OCI-LY7 (cell line): ENCODE measurements around the gene SCRN3. TPM values are rescaled to one million over a fixed set of nuclear protein-coding genes. Genes with fewer than 3 reads are reported as not detected.

ENCODE experiments used
- BruUV-seq: library from RNA; stranded (reverse); fragments of 400-500 nt; replicated peaks from 2 replicates; lab custom pipeline; 2021; lab: Mats Ljungman, UMichigan
- CTCF ChIA-PET: fragments of 300-600 bp; sonication (Branson Sonifier 250); formaldehyde crosslinking; loops from one replicate; lab custom pipeline; 2022; ENCODE audit warnings: antibody characterized with exemption; ENCODE audit not compliant: unreplicated experiment; lab: Charles Lee
- POLR2A ChIA-PET: fragments of 300-600 bp; sonication (Branson Sonifier 250); formaldehyde crosslinking; loops from one replicate; lab custom pipeline; 2022; ENCODE audit warnings: antibody characterized with exemption; lab: Charles Lee
- DNase-seq: peaks from one replicate; pipeline ENCODE4 v3.0.0-alpha.2; 2015; ENCODE audit warnings: low spot score
- H2AFZ ChIP-seq: fragments of 200-600 bp; sonication (generic), shearing (Covaris generic); 2 replicates; pipeline ENCODE4 v1.6.1; 2014; ENCODE audit warnings: mild to moderate bottlenecking, antibody characterized with exemption, low read length, moderate library complexity
- H3K27ac ChIP-seq: fragments of 200-600 bp; sonication (generic); 2 replicates; pipeline ENCODE4 v1.5.1; 2014; ENCODE audit warnings: mixed run types, low read depth, mild to moderate bottlenecking, moderate library complexity, low read length, inconsistent platforms; ENCODE audit not compliant: poor library complexity, severe bottlenecking
- H3K36me3 ChIP-seq: fragments of 200-600 bp; sonication (generic); 2 replicates; pipeline ENCODE4 v1.6.1; 2014; ENCODE audit warnings: mild to moderate bottlenecking, antibody characterized with exemption, low read length, moderate library complexity, mixed read lengths; ENCODE audit not compliant: insufficient read depth
- H3K4me1 ChIP-seq: fragments of 200-600 bp; sonication (generic); 2 replicates; pipeline ENCODE4 v1.5.1; 2014; ENCODE audit warnings: mild to moderate bottlenecking, low read length; ENCODE audit not compliant: insufficient read depth, poor library complexity, severe bottlenecking
- H3K4me2 ChIP-seq: fragments of 200-600 bp; sonication (generic); 2 replicates; pipeline ENCODE4 v1.6.1; 2014; ENCODE audit warnings: mild to moderate bottlenecking, low read length
- H3K4me3 ChIP-seq: fragments of 200-600 bp; sonication (generic); 2 replicates; pipeline ENCODE4 v1.5.1; 2014; ENCODE audit warnings: mild to moderate bottlenecking, low read depth, low read length; ENCODE audit not compliant: poor library complexity, severe bottlenecking
- H3K79me2 ChIP-seq: fragments of 200-600 bp; sonication (generic); 2 replicates; pipeline ENCODE4 v1.6.1; 2016; ENCODE audit warnings: low read depth, mild to moderate bottlenecking, low read length, moderate library complexity, mixed read lengths; ENCODE audit not compliant: insufficient read depth
- H3K9me2 ChIP-seq: fragments of 200-600 bp; sonication (generic); 2 replicates; pipeline ENCODE4 v1.6.1; 2016; ENCODE audit warnings: mild to moderate bottlenecking, low read length, mixed read lengths; ENCODE audit not compliant: insufficient read depth
- H3K9me3 ChIP-seq: fragments of 200-600 bp; sonication (generic); 2 replicates; pipeline ENCODE4 v1.6.1; 2014; ENCODE audit warnings: mild to moderate bottlenecking, mixed run types, low read length, mixed read lengths
- H4K20me1 ChIP-seq: fragments of 200-600 bp; sonication (generic); 2 replicates; pipeline ENCODE4 v1.6.1; 2014; ENCODE audit warnings: mild to moderate bottlenecking, antibody characterized with exemption, low read length, moderate library complexity, mixed read lengths; ENCODE audit not compliant: insufficient read depth
- EZH2phosphoT487 ChIP-seq: fragments of 200-600 bp; sonication (generic); IDR thresholded peaks from 2 replicates; pipeline ENCODE4 v1.6.1; 2018; ENCODE audit warnings: low read depth, borderline replicate concordance, mild to moderate bottlenecking, mixed run types, antibody characterized with exemption, low read length, moderate library complexity, mixed read lengths
- intact Hi-C: fragments of 100-400 bp; cut with micrococcal nuclease; formaldehyde crosslinking; loops from one replicate; pipeline ENCODE4 v1.10.0; 2022; ENCODE audit not compliant: unreplicated experiment
- total RNA-seq, 2 experiments: library from RNA; depleted of rRNA in 1 of 2; stranded (reverse); fragments of >200 nt in 1 of 2; shearing (Covaris generic) in 1 of 2; gene quantifications; 2 replicates each; pipeline ENCODE4 v1.2.3, GENCODE V29; 2014 to 2022
- TF ChIP-seq, protein P1 (sequence below): fragments of 200-600 bp; sonication (generic); conservative IDR thresholded peaks from 2 replicates; pipeline ENCODE4 v1.5.1; 2014; ENCODE audit warnings: mild to moderate bottlenecking, antibody characterized with exemption, low read length, moderate library complexity, mixed read lengths

SCRN3 gene
- total RNA-seq, 2 experiments from 2014 or later: 6.1 to 10.6 TPM

DNA sequence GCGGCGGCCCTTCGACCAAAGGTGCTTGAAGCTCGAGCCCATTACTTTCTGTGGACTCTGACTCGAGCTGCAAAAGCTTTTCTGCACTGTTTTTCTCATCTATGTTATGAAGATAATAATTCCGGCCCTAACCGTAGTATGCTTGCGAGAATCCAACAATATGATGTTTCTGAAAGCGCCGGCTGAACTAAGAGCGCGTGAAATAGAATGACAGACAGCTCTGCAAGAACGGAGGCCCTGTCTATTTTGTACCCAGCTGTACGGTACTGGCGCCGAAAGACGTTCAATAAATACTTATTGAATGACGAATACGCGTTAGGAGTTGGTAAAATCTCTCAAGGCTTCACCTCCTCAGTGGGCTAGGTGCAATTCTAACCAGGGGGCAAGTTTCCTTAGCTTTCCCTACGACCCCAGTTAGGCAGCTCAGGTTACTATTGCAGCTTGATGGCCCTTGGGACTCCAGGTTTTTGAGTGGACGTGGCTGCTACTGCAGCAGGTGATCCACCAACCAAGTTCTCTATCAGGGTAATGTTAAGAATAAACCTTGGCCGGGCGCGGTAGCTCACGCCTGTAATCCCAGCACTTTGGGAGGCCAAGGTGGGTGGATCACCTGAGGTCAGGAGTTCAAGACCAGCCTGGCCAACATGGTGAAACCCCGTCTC is 570 bp downstream of the SCRN3 start:
- Histone ChIP-seq H3K4me2 (peak overlapping the region; percentile 81), H4K20me1 (no peaks in the 10 kb centered on the region), H3K4me3 (peak overlapping the region; percentile 91), H3K79me2 (peaks cover 20% of the 10 kb centered on the region), H3K27ac (no peak overlapping the region), H3K9me3 (no peaks in the 10 kb centered on the region), H3K4me1 (peaks cover 14% of the 10 kb centered on the region), H2AFZ (peak overlapping the region; percentile 97), H3K36me3 (0 out of 2 replicates have a peak, but pooled peaks cover 5% of the 10 kb centered on the region), H3K9me2 (no peaks in the 10 kb centered on the region)
- no TSS peak for BruUV-seq
- ChIA-PET POLR2A (interaction anchor here (0.5 to 1.4 kb wide), 11 partner anchors 10 to 681 kb away, joined by 3 to 4 read pairs (median 3); partner anchors contain the start of gene OLA1), CTCF (interaction anchor here (0.5 to 0.6 kb wide), 2 partner anchors 48 to 55 kb away, joined by 3 to 5 read pairs; no protein-coding TSS in a partner anchor)
- DNase-seq: no peak
- intact Hi-C loops: no loop called here
- no peak for TF ChIP-seq EZH2phosphoT487
- TF ChIP-seq, protein P1, sequence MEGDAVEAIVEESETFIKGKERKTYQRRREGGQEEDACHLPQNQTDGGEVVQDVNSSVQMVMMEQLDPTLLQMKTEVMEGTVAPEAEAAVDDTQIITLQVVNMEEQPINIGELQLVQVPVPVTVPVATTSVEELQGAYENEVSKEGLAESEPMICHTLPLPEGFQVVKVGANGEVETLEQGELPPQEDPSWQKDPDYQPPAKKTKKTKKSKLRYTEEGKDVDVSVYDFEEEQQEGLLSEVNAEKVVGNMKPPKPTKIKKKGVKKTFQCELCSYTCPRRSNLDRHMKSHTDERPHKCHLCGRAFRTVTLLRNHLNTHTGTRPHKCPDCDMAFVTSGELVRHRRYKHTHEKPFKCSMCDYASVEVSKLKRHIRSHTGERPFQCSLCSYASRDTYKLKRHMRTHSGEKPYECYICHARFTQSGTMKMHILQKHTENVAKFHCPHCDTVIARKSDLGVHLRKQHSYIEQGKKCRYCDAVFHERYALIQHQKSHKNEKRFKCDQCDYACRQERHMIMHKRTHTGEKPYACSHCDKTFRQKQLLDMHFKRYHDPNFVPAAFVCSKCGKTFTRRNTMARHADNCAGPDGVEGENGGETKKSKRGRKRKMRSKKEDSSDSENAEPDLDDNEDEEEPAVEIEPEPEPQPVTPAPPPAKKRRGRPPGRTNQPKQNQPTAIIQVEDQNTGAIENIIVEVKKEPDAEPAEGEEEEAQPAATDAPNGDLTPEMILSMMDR: no peak

DNA sequence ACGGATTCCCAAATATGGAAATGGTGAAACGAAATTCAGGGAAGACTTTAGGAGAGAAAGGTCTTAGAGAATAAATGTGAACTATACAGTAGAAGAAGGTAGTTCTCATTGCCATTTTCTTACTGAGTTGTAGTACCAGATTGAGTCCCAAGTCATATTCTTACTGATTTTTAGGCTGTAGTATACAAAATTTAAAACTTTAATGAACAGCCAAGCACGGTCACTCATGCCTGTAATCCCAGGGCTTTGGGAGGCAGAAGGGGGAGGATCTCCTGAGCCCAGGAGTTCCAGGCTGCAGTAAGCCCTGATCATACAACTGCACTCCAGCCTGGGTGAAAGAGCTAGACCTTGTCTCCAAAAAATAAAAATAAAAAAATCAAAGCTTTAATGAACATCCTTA is 2.2 kb downstream of the SCRN3 start:
- H3K4me3 ChIP-seq: no peak overlapping the region

More for the DNA sequence above, 2.2 kb downstream of the SCRN3 start:
- no peak for DNase-seq
- Histone ChIP-seq H3K4me1 (peaks cover 14% of the 10 kb centered on the region), H2AFZ (no peak overlapping the region), H3K4me2 (no peak overlapping the region), H3K36me3 (0 out of 2 replicates have a peak, but pooled peaks cover 5% of the 10 kb centered on the region), H3K79me2 (peaks cover 20% of the 10 kb centered on the region), H3K9me3 (no peaks in the 10 kb centered on the region), H3K27ac (no peak overlapping the region), H3K9me2 (no peaks in the 10 kb centered on the region), H4K20me1 (no peaks in the 10 kb centered on the region)
- ChIA-PET CTCF (no interaction called here), POLR2A (interaction anchor here (0.6 to 0.7 kb wide), 2 partner anchors 11 to 601 kb away, joined by 3 to 4 read pairs; no protein-coding TSS in a partner anchor)
- intact Hi-C loops: no loop called here
- no TSS peak for BruUV-seq
- TF ChIP-seq, protein P1: no peak
- TF ChIP-seq EZH2phosphoT487: no peak
